PFSK-1 (cell line): ENCODE measurements around the gene ADARB1.

Experiments used
- FOXP2 ChIP-seq: optimal IDR thresholded peaks from 2 replicates; pipeline ENCODE3; 2011; ENCODE audit warnings: borderline replicate concordance, control low read depth, inconsistent platforms; ENCODE audit not compliant: insufficient read depth; ENCODE audit errors: extremely low read length, extremely low read depth
- POLR2AphosphoS5 ChIP-seq: IDR thresholded peaks from 2 replicates; pipeline ENCODE4 v1.6.1; 2012; ENCODE audit warnings: low read depth, mild to moderate bottlenecking, control low read depth, low read length, moderate library complexity
- SIN3A ChIP-seq: IDR thresholded peaks from 2 replicates; pipeline ENCODE4 v1.6.1; 2012; ENCODE audit warnings: mild to moderate bottlenecking, low read length, moderate library complexity, borderline replicate concordance; ENCODE audit not compliant: insufficient read depth
- TAF1 ChIP-seq: IDR thresholded peaks from 2 replicates; pipeline ENCODE4 v1.6.1; 2012; ENCODE audit warnings: low read length, control low read depth, borderline replicate concordance; ENCODE audit not compliant: insufficient read depth
- TF ChIP-seq, protein P1 (sequence below), 2 experiments: IDR thresholded peaks; 2 replicates each; pipeline versions ENCODE4 v1.6.1 to v1.8.0; 2011 to 2012; ENCODE audit warnings: low read depth in 2 of 2, low read length in 2 of 2, control low read depth in 1 of 2, inconsistent platforms in 1 of 2, mild to moderate bottlenecking in 1 of 2, moderate library complexity in 1 of 2; ENCODE audit not compliant: insufficient read depth in 1 of 2

Gene ADARB1

DNA sequence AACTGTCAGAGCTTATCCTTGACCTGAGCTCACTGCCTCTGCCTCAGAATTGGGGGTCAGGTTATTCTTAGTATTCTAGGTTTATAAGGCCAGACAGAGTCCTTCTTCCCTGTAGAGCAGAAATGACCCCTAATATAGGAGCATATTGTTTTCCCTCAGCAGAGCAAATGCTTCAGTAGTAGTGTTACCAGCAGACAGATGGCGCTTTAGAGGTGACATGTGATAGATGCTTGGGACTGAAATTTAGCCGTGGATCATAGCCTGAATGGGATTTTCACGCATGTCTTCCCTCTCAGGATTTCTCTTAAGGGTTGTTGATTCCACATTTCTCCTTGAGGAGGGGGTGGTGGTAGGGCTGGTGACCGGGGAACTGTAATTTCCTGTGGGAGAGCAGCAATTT, 24.5 kb downstream of the ADARB1 start:
- no peak for TF ChIP-seq SIN3A
- TF ChIP-seq POLR2AphosphoS5, result no peak
- no peak for TF ChIP-seq FOXP2
- TF ChIP-seq TAF1, result no peak
- TF ChIP-seq, protein P1, sequence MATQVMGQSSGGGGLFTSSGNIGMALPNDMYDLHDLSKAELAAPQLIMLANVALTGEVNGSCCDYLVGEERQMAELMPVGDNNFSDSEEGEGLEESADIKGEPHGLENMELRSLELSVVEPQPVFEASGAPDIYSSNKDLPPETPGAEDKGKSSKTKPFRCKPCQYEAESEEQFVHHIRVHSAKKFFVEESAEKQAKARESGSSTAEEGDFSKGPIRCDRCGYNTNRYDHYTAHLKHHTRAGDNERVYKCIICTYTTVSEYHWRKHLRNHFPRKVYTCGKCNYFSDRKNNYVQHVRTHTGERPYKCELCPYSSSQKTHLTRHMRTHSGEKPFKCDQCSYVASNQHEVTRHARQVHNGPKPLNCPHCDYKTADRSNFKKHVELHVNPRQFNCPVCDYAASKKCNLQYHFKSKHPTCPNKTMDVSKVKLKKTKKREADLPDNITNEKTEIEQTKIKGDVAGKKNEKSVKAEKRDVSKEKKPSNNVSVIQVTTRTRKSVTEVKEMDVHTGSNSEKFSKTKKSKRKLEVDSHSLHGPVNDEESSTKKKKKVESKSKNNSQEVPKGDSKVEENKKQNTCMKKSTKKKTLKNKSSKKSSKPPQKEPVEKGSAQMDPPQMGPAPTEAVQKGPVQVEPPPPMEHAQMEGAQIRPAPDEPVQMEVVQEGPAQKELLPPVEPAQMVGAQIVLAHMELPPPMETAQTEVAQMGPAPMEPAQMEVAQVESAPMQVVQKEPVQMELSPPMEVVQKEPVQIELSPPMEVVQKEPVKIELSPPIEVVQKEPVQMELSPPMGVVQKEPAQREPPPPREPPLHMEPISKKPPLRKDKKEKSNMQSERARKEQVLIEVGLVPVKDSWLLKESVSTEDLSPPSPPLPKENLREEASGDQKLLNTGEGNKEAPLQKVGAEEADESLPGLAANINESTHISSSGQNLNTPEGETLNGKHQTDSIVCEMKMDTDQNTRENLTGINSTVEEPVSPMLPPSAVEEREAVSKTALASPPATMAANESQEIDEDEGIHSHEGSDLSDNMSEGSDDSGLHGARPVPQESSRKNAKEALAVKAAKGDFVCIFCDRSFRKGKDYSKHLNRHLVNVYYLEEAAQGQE (IDR thresholded peaks at IDR 0.05; ENCODE audit: insufficient read depth in 1 of 2, low read depth in 2 of 2, low read length in 2 of 2), result no peak

DNA sequence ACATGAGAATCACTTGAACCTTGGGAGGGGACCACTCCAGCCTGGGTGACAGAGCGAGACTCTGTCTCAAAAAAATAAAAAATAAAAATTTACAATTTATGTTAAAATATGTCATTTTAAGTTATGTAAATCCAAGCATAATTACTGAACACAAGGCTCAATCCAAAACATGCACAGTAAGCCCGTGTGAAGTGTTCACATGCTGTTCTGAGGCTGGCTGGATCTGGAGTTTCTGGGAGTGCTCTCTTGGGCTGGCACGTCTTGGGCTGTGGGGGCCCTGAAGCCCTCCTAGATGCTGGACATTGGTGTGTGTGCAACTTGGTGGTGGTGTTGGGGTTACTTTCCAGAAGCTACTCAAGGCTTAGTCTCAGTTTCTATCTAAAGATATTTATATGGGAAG, 25.2 kb downstream of the ADARB1 start:
- TF ChIP-seq POLR2AphosphoS5, result no peak
- TF ChIP-seq SIN3A, result no peak
- no peak for TF ChIP-seq TAF1
- TF ChIP-seq, protein P1 (IDR thresholded peaks at IDR 0.05; ENCODE audit: insufficient read depth in 1 of 2, low read depth in 2 of 2, low read length in 2 of 2), result no peak
- TF ChIP-seq FOXP2, result no peak

DNA sequence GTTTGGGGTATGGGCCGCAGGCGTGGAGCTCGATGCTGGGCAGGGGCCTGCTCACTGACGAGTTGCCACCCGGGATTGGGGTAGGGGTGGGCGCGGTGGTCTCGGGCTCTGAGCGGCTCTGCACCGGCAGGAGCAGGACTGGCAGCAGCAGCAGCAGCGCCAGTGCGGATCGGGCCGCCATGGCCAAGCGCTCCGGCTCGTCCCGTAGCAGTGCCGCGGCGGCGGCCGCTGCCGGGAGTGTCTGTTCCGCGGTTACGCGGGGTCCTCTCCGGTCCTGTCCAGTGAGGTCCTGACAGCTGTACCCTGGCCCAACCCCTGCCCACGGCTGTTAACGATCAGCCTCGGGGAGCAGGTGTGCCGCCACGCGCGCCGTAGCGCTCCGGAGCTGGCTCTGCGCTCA, 26.5 kb downstream of the ADARB1 start:
- TF ChIP-seq FOXP2 (no peak), TAF1 (no peak), SIN3A (no peak), POLR2AphosphoS5 (no peak)
- TF ChIP-seq, protein P1 (IDR thresholded peaks at IDR 0.05; ENCODE audit: insufficient read depth in 1 of 2, low read depth in 2 of 2, low read length in 2 of 2), result no peak

DNA sequence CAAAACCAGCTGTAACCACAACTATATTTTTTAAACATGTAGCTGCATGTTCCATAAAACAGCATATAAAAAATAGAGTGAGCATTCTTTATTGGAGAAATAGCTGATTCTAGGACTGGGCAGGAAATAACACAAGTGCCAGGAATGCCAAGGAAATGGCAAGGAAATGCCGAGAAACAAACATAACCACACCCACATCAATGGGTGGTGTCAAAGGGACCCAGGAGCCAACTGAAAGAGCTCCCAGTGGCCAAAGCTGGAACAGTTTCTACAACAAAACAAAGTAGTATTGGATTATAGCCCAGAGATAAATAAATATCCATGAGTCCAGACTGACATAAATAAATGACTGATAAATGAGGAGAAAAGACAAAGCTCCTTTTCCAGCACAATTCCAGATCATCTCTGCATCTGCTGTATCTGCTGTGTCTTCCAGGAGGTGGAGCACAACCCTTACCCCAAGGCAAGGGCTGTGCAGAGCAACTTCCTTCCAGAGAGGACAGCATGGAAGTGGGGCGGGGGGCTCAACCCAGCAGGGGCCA, 28.1 kb downstream of the ADARB1 start:
- no peak for TF ChIP-seq SIN3A
- no peak for TF ChIP-seq POLR2AphosphoS5
- TF ChIP-seq TAF1, result no peak
- no peak for TF ChIP-seq FOXP2
- TF ChIP-seq, protein P1 (IDR thresholded peaks at IDR 0.05; ENCODE audit: insufficient read depth in 1 of 2, low read depth in 2 of 2, low read length in 2 of 2), result no peak

DNA sequence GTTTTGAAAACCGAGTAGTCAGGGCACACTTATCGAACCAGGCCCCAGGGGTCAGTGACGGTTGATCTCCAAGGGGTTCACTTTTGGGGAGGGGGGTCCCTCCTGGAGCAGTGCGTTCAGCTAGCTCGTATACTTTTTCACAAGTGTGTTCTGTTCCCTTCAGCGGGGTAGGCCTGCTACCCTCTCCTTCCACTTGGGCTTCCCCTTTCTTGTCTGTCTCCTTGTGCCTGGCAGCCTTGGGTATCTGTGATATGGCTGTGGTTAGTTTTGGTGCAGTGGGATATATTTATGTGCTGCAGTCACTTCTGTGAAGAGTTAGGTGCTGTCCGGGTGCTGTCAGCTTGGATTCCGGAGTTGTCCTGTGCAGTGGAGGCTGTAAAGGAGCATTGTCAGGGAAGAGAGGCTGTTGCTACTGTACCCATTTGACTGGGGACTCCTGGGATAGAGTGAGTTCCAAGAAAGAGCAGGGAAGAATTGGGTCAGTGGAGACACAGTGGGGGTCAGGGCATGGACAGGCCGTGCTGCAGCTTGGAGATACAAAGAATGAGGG, 29.7 kb downstream of the ADARB1 start:
- TF ChIP-seq FOXP2 (no peak), TAF1 (no peak), SIN3A (no peak), POLR2AphosphoS5 (no peak)
- TF ChIP-seq, protein P1 (IDR thresholded peaks at IDR 0.05; ENCODE audit: insufficient read depth in 1 of 2, low read depth in 2 of 2, low read length in 2 of 2), result no peak
